GM19099 (cell line): ENCODE measurements around the gene TK2.

Experiments
- POLR2A ChIP-seq: IDR thresholded peaks from 3 replicates; pipeline ENCODE4 v1.6.1; 2011; ENCODE audit warnings: low read depth; ENCODE audit not compliant: insufficient read length; ENCODE audit errors: extremely low read depth

TK2 gene

GRCh38 chr16:66520406-66521170 is 29.3 kb downstream of the TK2 start:
- no peak for TF ChIP-seq POLR2A

- TF ChIP-seq POLR2A: no peak
Measured at GRCh38 chr16:66519482-66520373, 30.2 kb downstream of the TK2 start.

GRCh38 chr16:66517586-66518263 is 32.2 kb downstream of the TK2 start:
- no peak for TF ChIP-seq POLR2A

GRCh38 chr16:66516808-66517585 is 32.9 kb downstream of the TK2 start:
- TF ChIP-seq POLR2A: no peak

- no peak for TF ChIP-seq POLR2A
Measured at GRCh38 chr16:66516509-66516807, 33.5 kb downstream of the TK2 start.

GRCh38 chr16:66515596-66516508 is 34.1 kb downstream of the TK2 start:
- TF ChIP-seq POLR2A: no peak

GRCh38 chr16:66513111-66513723 is 36.7 kb downstream of the TK2 start:
- no peak for TF ChIP-seq POLR2A

- no peak for TF ChIP-seq POLR2A
Measured at GRCh38 chr16:66512272-66513110, 37.4 kb downstream of the TK2 start.

GRCh38 chr16:66511602-66512271 is 38.2 kb downstream of the TK2 start:
- no peak for TF ChIP-seq POLR2A

GRCh38 chr16:66510711-66511601 is 39.0 kb downstream of the TK2 start:
- TF ChIP-seq POLR2A: no peak

GRCh38 chr16:66510298-66510697 is 39.6 kb downstream of the TK2 start:
- no peak for TF ChIP-seq POLR2A
